CD4-positive, alpha-beta T cell treated with Interleukin-15 for 1 hour (primary cell): Measurements from ENCODE around the gene ADIPOQ.
"Not testable (repeated sequence)": the region's sequence is repeated elsewhere in the genome, so short reads cannot be mapped to it uniquely, and the experiment has no call there.

Source experiments
- DNase-seq: peaks from one replicate; pipeline ENCODE4 v3.0.0-alpha.2; 2020

ADIPOQ gene

GRCh38 chr3:186873796-186874195 lies 31.3 kb downstream of the ADIPOQ start:
- not testable (repeated sequence) for DNase-seq

- DNase-seq = not testable (repeated sequence)
Measured at GRCh38 chr3:186874216-186874615, 31.7 kb downstream of the ADIPOQ start.

- not testable (repeated sequence) for DNase-seq
Measured at GRCh38 chr3:186874841-186875240, 32.3 kb downstream of the ADIPOQ start.

GRCh38 chr3:186875708-186876107 lies 33.2 kb downstream of the ADIPOQ start:
- DNase-seq = no peak

- no peak for DNase-seq
Measured at GRCh38 chr3:186879781-186880180, 37.3 kb downstream of the ADIPOQ start.

- no peak for DNase-seq
Measured at GRCh38 chr3:186880406-186880805, 37.9 kb downstream of the ADIPOQ start.

- DNase-seq = no peak
Measured at GRCh38 chr3:186882150-186882524, 39.6 kb downstream of the ADIPOQ start.

GRCh38 chr3:186882881-186883685 lies 40.6 kb downstream of the ADIPOQ start:
- no peak for DNase-seq

GRCh38 chr3:186883686-186884058 lies 41.2 kb downstream of the ADIPOQ start:
- no peak for DNase-seq

GRCh38 chr3:186884868-186885267 lies 42.4 kb downstream of the ADIPOQ start:
- not testable (repeated sequence) for DNase-seq

- no peak for DNase-seq
Measured at GRCh38 chr3:186886202-186886981, 43.9 kb downstream of the ADIPOQ start.

- not testable (repeated sequence) for DNase-seq
Measured at GRCh38 chr3:186887507-186887938, 45.0 kb downstream of the ADIPOQ start.

GRCh38 chr3:186888569-186888968 lies 46.1 kb downstream of the ADIPOQ start:
- DNase-seq = no peak

GRCh38 chr3:186889698-186890097 lies 47.2 kb downstream of the ADIPOQ start:
- not testable (repeated sequence) for DNase-seq

GRCh38 chr3:186890911-186891310 lies 48.4 kb downstream of the ADIPOQ start:
- DNase-seq = no peak

GRCh38 chr3:186893071-186893470 lies 50.6 kb downstream of the ADIPOQ start:
- not testable (repeated sequence) for DNase-seq

- no peak for DNase-seq
Measured at GRCh38 chr3:186895406-186895805, 52.9 kb downstream of the ADIPOQ start.

- no peak for DNase-seq
Measured at GRCh38 chr3:186896006-186896405, 53.5 kb downstream of the ADIPOQ start.

GRCh38 chr3:186896875-186897274 lies 54.4 kb downstream of the ADIPOQ start:
- DNase-seq = no peak

- no peak for DNase-seq
Measured at GRCh38 chr3:186901135-186901734, 58.7 kb downstream of the ADIPOQ start.

- no peak for DNase-seq
Measured at GRCh38 chr3:186902154-186902553, 59.6 kb downstream of the ADIPOQ start.

- DNase-seq = no peak
Measured at GRCh38 chr3:186902713-186903112, 60.2 kb downstream of the ADIPOQ start.

- not testable (repeated sequence) for DNase-seq
Measured at GRCh38 chr3:186903676-186904075, 61.2 kb downstream of the ADIPOQ start.

- DNase-seq = not testable (repeated sequence)
Measured at GRCh38 chr3:186907075-186907474, 64.6 kb downstream of the ADIPOQ start.
